ENCODE data around the gene KLHL6.
"Not testable (repeated sequence)": the region's sequence is repeated elsewhere in the genome, so short reads cannot be mapped to it uniquely, and the experiment has no call there.

The KLHL6 gene

GRCh38 chr3:183514021-183514420 is 41.5 kb downstream of the KLHL6 start:
- Histone ChIP-seq H3K9me3 (ENCODE audit: control insufficient read depth, low read depth, low read length) (no peaks in the 10 kb centered on the region), H3K27me3 (ENCODE audit: control insufficient read depth, insufficient read depth, low read length) (no peaks in the 10 kb centered on the region), H3K9ac (ENCODE audit: low read length) (no peak overlapping the region), H3K27ac (ENCODE audit: low read length) (no peak overlapping the region), H3K36me3 (ENCODE audit: control insufficient read depth, low read depth, low read length) (no peaks in the 10 kb centered on the region), H3K4me1 (ENCODE audit: control insufficient read depth, low read depth, low read length) (peaks cover 16% of the 10 kb centered on the region), H3K4me3 (ENCODE audit: low read length) (no peak overlapping the region)

GRCh38 chr3:183513046-183513706 is 42.3 kb downstream of the KLHL6 start:
- Histone ChIP-seq H3K4me1 (ENCODE audit: control insufficient read depth, low read depth, low read length) (peaks cover 7% of the 10 kb centered on the region), H3K27ac (ENCODE audit: low read length) (no peak overlapping the region), H3K36me3 (ENCODE audit: control insufficient read depth, low read depth, low read length) (no peaks in the 10 kb centered on the region), H3K9me3 (ENCODE audit: control insufficient read depth, low read depth, low read length) (no peaks in the 10 kb centered on the region), H3K9ac (ENCODE audit: low read length) (no peak overlapping the region), H3K27me3 (ENCODE audit: control insufficient read depth, insufficient read depth, low read length) (no peaks in the 10 kb centered on the region), H3K4me3 (ENCODE audit: low read length) (no peak overlapping the region)

- H3K27me3 ChIP-seq (ENCODE audit: control insufficient read depth, insufficient read depth, low read length); H3K27ac ChIP-seq (ENCODE audit: low read length); H3K36me3 ChIP-seq (ENCODE audit: control insufficient read depth, low read depth, low read length); H3K4me1 ChIP-seq (ENCODE audit: control insufficient read depth, low read depth, low read length); H3K9ac ChIP-seq (ENCODE audit: low read length); H3K4me3 ChIP-seq (ENCODE audit: low read length); H3K9me3 ChIP-seq (ENCODE audit: control insufficient read depth, low read depth, low read length): not testable (repeated sequence)
These were observed 44.0 kb downstream of the KLHL6 start for GRCh38 chr3:183511286-183512131.

- Histone ChIP-seq H3K27me3 (ENCODE audit: control insufficient read depth, insufficient read depth, low read length) (no peaks in the 10 kb centered on the region), H3K4me3 (ENCODE audit: low read length) (no peak overlapping the region), H3K9ac (ENCODE audit: low read length) (no peak overlapping the region), H3K27ac (ENCODE audit: low read length) (no peak overlapping the region), H3K9me3 (ENCODE audit: control insufficient read depth, low read depth, low read length) (no peaks in the 10 kb centered on the region), H3K4me1 (ENCODE audit: control insufficient read depth, low read depth, low read length) (no peaks in the 10 kb centered on the region), H3K36me3 (ENCODE audit: control insufficient read depth, low read depth, low read length) (no peaks in the 10 kb centered on the region)
These were observed 46.7 kb downstream of the KLHL6 start for GRCh38 chr3:183508821-183509220.

GRCh38 chr3:183507551-183507950 is 48.0 kb downstream of the KLHL6 start:
- Histone ChIP-seq H3K4me3 (ENCODE audit: low read length) (no peak overlapping the region), H3K9me3 (ENCODE audit: control insufficient read depth, low read depth, low read length) (no peaks in the 10 kb centered on the region), H3K4me1 (ENCODE audit: control insufficient read depth, low read depth, low read length) (no peaks in the 10 kb centered on the region), H3K36me3 (ENCODE audit: control insufficient read depth, low read depth, low read length) (no peaks in the 10 kb centered on the region), H3K27me3 (ENCODE audit: control insufficient read depth, insufficient read depth, low read length) (no peaks in the 10 kb centered on the region), H3K9ac (ENCODE audit: low read length) (no peak overlapping the region), H3K27ac (ENCODE audit: low read length) (no peak overlapping the region)

- Histone ChIP-seq H3K9ac (ENCODE audit: low read length) (no peak overlapping the region), H3K27ac (ENCODE audit: low read length) (no peak overlapping the region), H3K4me1 (ENCODE audit: control insufficient read depth, low read depth, low read length) (no peaks in the 10 kb centered on the region), H3K36me3 (ENCODE audit: control insufficient read depth, low read depth, low read length) (no peaks in the 10 kb centered on the region), H3K9me3 (ENCODE audit: control insufficient read depth, low read depth, low read length) (no peaks in the 10 kb centered on the region), H3K27me3 (ENCODE audit: control insufficient read depth, insufficient read depth, low read length) (no peaks in the 10 kb centered on the region), H3K4me3 (ENCODE audit: low read length) (no peak overlapping the region)
These were observed 48.7 kb downstream of the KLHL6 start for GRCh38 chr3:183506674-183507320.

GRCh38 chr3:183504597-183504996 is 50.9 kb downstream of the KLHL6 start:
- no peak overlapping the region for H3K4me3 ChIP-seq (ENCODE audit: low read length)
- H3K36me3 ChIP-seq (ENCODE audit: control insufficient read depth, low read depth, low read length), result no peaks in the 10 kb centered on the region
- H3K9me3 ChIP-seq (ENCODE audit: control insufficient read depth, low read depth, low read length), result no peaks in the 10 kb centered on the region
- no peak overlapping the region for H3K9ac ChIP-seq (ENCODE audit: low read length)
- H3K4me1 ChIP-seq (ENCODE audit: control insufficient read depth, low read depth, low read length), result no peaks in the 10 kb centered on the region
- no peaks in the 10 kb centered on the region for H3K27me3 ChIP-seq (ENCODE audit: control insufficient read depth, insufficient read depth, low read length)
- H3K27ac ChIP-seq (ENCODE audit: low read length), result no peak overlapping the region

GRCh38 chr3:183503746-183504145 is 51.8 kb downstream of the KLHL6 start:
- Histone ChIP-seq H3K27me3 (ENCODE audit: control insufficient read depth, insufficient read depth, low read length) (no peaks in the 10 kb centered on the region), H3K9ac (ENCODE audit: low read length) (no peak overlapping the region), H3K4me3 (ENCODE audit: low read length) (no peak overlapping the region), H3K27ac (ENCODE audit: low read length) (no peak overlapping the region), H3K36me3 (ENCODE audit: control insufficient read depth, low read depth, low read length) (no peaks in the 10 kb centered on the region), H3K4me1 (ENCODE audit: control insufficient read depth, low read depth, low read length) (no peaks in the 10 kb centered on the region), H3K9me3 (ENCODE audit: control insufficient read depth, low read depth, low read length) (no peaks in the 10 kb centered on the region)

GRCh38 chr3:183502237-183503181 is 53.0 kb downstream of the KLHL6 start:
- H3K4me3 ChIP-seq (ENCODE audit: low read length), result no peak overlapping the region
- no peaks in the 10 kb centered on the region for H3K4me1 ChIP-seq (ENCODE audit: control insufficient read depth, low read depth, low read length)
- H3K9me3 ChIP-seq (ENCODE audit: control insufficient read depth, low read depth, low read length), result no peaks in the 10 kb centered on the region
- H3K9ac ChIP-seq (ENCODE audit: low read length), result no peak overlapping the region
- H3K27ac ChIP-seq (ENCODE audit: low read length), result no peak overlapping the region
- no peaks in the 10 kb centered on the region for H3K27me3 ChIP-seq (ENCODE audit: control insufficient read depth, insufficient read depth, low read length)
- no peaks in the 10 kb centered on the region for H3K36me3 ChIP-seq (ENCODE audit: control insufficient read depth, low read depth, low read length)

- no peak overlapping the region for H3K27ac ChIP-seq (ENCODE audit: low read length)
- H3K9ac ChIP-seq (ENCODE audit: low read length), result no peak overlapping the region
- H3K36me3 ChIP-seq (ENCODE audit: control insufficient read depth, low read depth, low read length), result no peaks in the 10 kb centered on the region
- no peaks in the 10 kb centered on the region for H3K4me1 ChIP-seq (ENCODE audit: control insufficient read depth, low read depth, low read length)
- H3K9me3 ChIP-seq (ENCODE audit: control insufficient read depth, low read depth, low read length), result no peaks in the 10 kb centered on the region
- no peaks in the 10 kb centered on the region for H3K27me3 ChIP-seq (ENCODE audit: control insufficient read depth, insufficient read depth, low read length)
- H3K4me3 ChIP-seq (ENCODE audit: low read length), result no peak overlapping the region
These were observed 54.4 kb downstream of the KLHL6 start for GRCh38 chr3:183500981-183501704.
